Right kidney (tissue), 1 donor: ENCODE results near the gene SNRPA.
A peak's percentile ranks its signal among the peaks of the same experiment; 100 is the strongest.
"Not testable (repeated sequence)": the region's sequence is repeated elsewhere in the genome, so short reads cannot be mapped to it uniquely, and the experiment has no call there.

Experiments used
- DNase-seq: peaks from one replicate; pipeline ENCODE4 v3.0.0-alpha.2; 2016

The SNRPA gene

GRCh38 chr19:40776364-40776763, 25.4 kb downstream of the SNRPA start:
- DNase-seq: no peak

- DNase-seq: no peak
Observed at GRCh38 chr19:40776932-40777644, 26.1 kb downstream of the SNRPA start.

GRCh38 chr19:40777645-40777936, 26.6 kb downstream of the SNRPA start:
- no peak for DNase-seq

- peak; percentile 100 for DNase-seq
Observed at GRCh38 chr19:40777937-40778705, 27.1 kb downstream of the SNRPA start, which contains the start of gene RAB4B. TSS of gene RAB4B (plus strand) at chr19:40778247. CDS start at chr19:40778376, 129 bp downstream.

- no peak for DNase-seq
Observed at GRCh38 chr19:40778706-40779284, 27.8 kb downstream of the SNRPA start.

GRCh38 chr19:40780582-40780981, 29.6 kb downstream of the SNRPA start:
- DNase-seq: no peak

GRCh38 chr19:40781140-40781539, 30.1 kb downstream of the SNRPA start:
- DNase-seq: no peak

GRCh38 chr19:40783711-40784110, 32.7 kb downstream of the SNRPA start:
- DNase-seq: no peak

- DNase-seq: not testable (repeated sequence)
Observed at GRCh38 chr19:40784146-40784545, 33.1 kb downstream of the SNRPA start.

GRCh38 chr19:40785526-40785925, 34.5 kb downstream of the SNRPA start:
- DNase-seq: no peak

GRCh38 chr19:40786060-40787037, 35.3 kb downstream of the SNRPA start:
- no peak for DNase-seq

- DNase-seq: no peak
Observed at GRCh38 chr19:40791349-40791748, 40.3 kb downstream of the SNRPA start.

- DNase-seq: no peak
Observed at GRCh38 chr19:40791996-40792395, 41.0 kb downstream of the SNRPA start.

GRCh38 chr19:40797166-40797962, 46.4 kb downstream of the SNRPA start:
- DNase-seq: no peak

GRCh38 chr19:40797963-40798682, 47.1 kb downstream of the SNRPA start:
- no peak for DNase-seq

- peak; percentile 90 for DNase-seq
Observed at GRCh38 chr19:40798683-40799557, 47.9 kb downstream of the SNRPA start, which contains the start of gene EGLN2. TSS of gene EGLN2 (plus strand) at chr19:40799191. CDS start at chr19:40800573, 1,382 bp downstream.

GRCh38 chr19:40799558-40800338, 48.7 kb downstream of the SNRPA start:
- DNase-seq: peak; percentile 62

GRCh38 chr19:40800339-40800996, 49.5 kb downstream of the SNRPA start:
- no peak for DNase-seq
